Measurements from ENCODE around the gene IFIT3.

- TF ChIP-seq CTCF (IDR thresholded peaks at IDR 0.05; ENCODE audit: low read depth, low read length) (no peak), POLR2A (IDR thresholded peaks at IDR 0.05; ENCODE audit: extremely low read depth, insufficient read length) (no peak)
These were observed 26.6 kb upstream of the IFIT3 start for GRCh38 chr10:89301232-89301631.
